ENCODE measurements around the gene LRRC75A. TPM values are rescaled to one million over a fixed set of nuclear protein-coding genes. Genes with fewer than 3 reads are reported as not detected.

The LRRC75A gene
- total RNA-seq, 2 donors from 2014 or later, result 2.6 to 3.4 TPM

DNA sequence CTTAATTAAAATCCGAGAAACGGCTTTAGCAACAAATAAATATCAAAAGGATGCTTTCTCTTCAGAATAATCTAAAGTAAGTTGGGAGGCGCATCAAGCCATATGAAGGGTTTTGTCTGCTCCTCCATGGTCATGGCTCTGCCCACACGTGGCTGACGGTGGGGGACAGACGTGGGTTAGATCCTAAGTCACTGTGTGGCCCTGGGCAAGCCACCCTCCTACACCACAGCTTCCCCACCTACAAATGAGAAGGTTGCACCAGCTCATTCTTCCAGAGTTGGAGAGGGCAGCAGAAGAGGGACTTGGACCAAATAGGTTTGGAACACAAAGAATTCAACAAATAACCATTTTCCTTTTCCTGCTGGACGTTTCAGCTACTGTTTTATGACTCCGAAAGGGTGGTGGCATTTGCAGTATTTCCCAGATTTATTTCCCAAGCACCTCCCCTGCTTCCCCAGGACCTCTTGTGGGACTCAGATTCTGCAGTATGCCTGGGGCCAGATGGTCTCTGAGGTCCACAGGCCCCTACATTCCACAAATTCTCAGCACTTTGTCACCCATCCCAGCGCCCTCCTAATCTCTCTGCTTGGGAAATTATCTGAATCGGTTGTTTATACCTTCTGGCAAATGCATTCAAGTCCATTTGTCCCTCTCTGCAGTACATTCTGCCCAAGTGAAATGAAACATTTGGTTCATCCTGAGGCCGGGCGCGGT lies 17.8 kb downstream of the LRRC75A start:
- Mint-ChIP-seq H3K36me3 (ENCODE audit: insufficient read depth in 2 of 2) (no peaks in the 10 kb centered on the region), H3K27me3 (ENCODE audit: low read depth) (no peaks in the 10 kb centered on the region), H3K4me1 (ENCODE audit: low read depth) (no peaks in the 10 kb centered on the region), H3K4me3 (no peak overlapping the region), H3K27ac (no peak overlapping the region), H3K9me3 (no peaks in the 10 kb centered on the region)
- DNase-seq (no peak), ATAC-seq (replicated peaks in 1 of 2) (no peak)

DNA sequence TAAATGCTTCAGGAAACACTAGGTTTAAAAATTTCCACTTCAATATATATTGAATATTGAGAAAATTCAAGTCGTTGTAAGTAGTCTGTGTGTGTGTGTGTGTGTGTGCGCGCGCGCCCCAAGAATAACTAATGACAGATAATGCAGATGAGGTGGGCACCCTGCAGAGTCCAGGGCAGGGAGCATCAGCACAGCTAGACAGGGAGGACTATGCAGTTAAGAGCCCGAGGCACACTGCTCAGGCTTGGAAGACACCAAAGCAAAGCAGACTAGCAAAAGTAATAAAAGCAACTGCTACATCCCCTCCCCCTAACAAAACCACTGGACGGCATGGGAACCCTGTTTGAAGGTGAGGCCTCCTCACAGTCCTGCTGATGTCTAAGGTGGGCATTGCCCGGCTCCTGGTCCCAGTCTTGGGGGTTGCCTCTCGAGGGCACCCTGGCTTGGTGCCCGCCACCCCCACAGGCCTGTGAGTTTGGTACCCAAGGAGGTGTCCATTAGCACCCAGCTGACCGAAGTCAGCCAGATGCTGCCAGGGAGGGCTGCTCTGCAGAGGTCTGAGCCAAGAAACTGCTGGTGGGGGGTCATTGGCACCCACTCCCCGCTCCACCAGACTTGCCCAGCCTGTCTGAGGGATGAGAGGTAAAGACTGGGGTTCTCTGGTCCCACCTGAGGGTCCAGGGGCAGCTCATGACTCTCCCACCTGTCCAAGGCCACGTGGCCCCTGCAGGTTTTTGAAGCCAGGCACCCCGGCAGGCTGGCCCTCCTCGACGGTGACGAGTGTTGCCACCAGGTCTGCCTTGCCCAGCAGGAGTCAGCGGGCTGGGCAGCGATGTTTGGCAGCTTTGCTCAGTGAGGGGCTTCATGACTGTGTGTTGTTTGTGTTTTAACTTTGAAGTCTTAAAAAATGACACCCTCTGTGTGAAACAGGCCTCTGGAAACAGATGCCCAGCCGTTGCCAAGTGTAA lies 18.7 kb downstream of the LRRC75A start:
- no peak overlapping the region for H3K4me3 Mint-ChIP-seq
- no peak overlapping the region for H3K27ac Mint-ChIP-seq
- H3K27me3 Mint-ChIP-seq (ENCODE audit: low read depth), result no peaks in the 10 kb centered on the region
- no peaks in the 10 kb centered on the region for H3K36me3 Mint-ChIP-seq (ENCODE audit: insufficient read depth in 2 of 2)
- no peak for DNase-seq
- no peaks in the 10 kb centered on the region for H3K4me1 Mint-ChIP-seq (ENCODE audit: low read depth)
- no peak for ATAC-seq (replicated peaks in 1 of 2)
- no peaks in the 10 kb centered on the region for H3K9me3 Mint-ChIP-seq

DNA sequence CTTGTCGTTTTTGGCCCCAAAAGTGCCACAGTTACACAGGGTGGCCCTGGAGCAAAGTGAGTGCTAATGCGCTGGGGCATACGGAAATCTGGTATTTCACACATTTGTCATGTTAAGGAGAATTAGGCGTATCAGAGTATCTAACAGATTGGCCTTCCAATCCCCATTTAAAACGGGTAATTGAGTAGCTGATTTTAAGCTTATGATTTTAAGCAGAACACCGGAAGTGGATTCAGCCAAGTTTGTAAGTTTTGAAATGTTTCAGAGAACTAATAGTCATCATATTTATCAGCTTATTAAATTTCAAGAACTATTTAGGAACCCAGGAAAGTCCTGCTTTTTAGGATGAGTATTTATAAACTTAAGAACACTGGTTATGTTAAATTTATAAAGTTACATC lies 19.5 kb downstream of the LRRC75A start:
- H3K4me3 Mint-ChIP-seq, result no peak overlapping the region
- ATAC-seq (replicated peaks in 1 of 2) (no peak), DNase-seq (no peak)
- no peaks in the 10 kb centered on the region for H3K27me3 Mint-ChIP-seq (ENCODE audit: low read depth)
- H3K36me3 Mint-ChIP-seq (ENCODE audit: insufficient read depth in 2 of 2), result no peaks in the 10 kb centered on the region
- no peaks in the 10 kb centered on the region for H3K4me1 Mint-ChIP-seq (ENCODE audit: low read depth)
- no peak overlapping the region for H3K27ac Mint-ChIP-seq
- H3K9me3 Mint-ChIP-seq, result no peaks in the 10 kb centered on the region

DNA sequence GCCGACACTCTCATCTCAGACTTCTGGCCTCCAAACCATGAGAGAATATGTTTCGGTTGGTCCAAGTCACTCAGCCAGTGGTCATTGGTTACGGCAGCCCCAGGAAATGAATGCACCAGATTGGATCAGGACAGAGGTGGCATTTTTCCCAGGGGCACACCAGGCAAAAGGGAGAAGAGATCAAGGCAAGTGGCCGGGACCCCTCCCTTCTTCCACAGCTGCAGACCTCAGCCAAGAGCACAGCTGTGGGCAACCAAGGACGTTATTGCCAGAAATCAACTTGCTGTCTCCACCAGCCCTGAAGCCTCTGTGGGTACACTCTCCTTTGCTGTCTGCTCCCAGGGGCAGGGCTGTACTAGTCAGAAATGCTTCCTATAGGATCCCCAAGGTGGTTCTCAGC lies 20.7 kb downstream of the LRRC75A start:
- ATAC-seq (replicated peaks in 1 of 2) (no peak), DNase-seq (no peak)
- Mint-ChIP-seq H3K4me1 (ENCODE audit: low read depth) (no peaks in the 10 kb centered on the region), H3K36me3 (ENCODE audit: insufficient read depth in 2 of 2) (no peaks in the 10 kb centered on the region), H3K4me3 (no peak overlapping the region), H3K27ac (no peak overlapping the region), H3K9me3 (no peaks in the 10 kb centered on the region), H3K27me3 (ENCODE audit: low read depth) (no peaks in the 10 kb centered on the region)

DNA sequence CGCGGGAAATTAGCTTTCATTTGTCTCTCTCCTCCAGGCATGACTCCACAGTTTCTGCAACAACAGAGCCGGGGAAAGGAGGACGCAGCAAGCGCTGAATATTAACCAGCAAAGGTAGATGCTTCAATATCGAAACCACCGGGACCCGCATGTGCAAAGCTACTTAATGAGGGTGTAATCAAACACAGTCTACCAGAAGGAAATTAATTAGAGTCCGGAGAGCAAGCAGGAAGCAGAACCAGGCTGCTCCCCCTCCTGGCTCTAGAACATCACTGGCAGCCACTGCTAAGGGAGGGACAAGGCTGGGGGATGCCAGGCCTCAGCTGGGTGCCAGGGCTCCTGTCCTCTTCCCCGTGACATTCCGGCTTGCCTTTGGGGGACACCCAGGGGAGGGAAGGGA lies 21.7 kb downstream of the LRRC75A start:
- no peaks in the 10 kb centered on the region for H3K9me3 Mint-ChIP-seq
- H3K27me3 Mint-ChIP-seq (ENCODE audit: low read depth), result no peaks in the 10 kb centered on the region
- no peak for ATAC-seq (replicated peaks in 1 of 2)
- no peak overlapping the region for H3K27ac Mint-ChIP-seq
- H3K4me1 Mint-ChIP-seq (ENCODE audit: low read depth), result no peaks in the 10 kb centered on the region
- DNase-seq, result no peak
- no peaks in the 10 kb centered on the region for H3K36me3 Mint-ChIP-seq (ENCODE audit: insufficient read depth in 2 of 2)
- H3K4me3 Mint-ChIP-seq, result no peak overlapping the region

DNA sequence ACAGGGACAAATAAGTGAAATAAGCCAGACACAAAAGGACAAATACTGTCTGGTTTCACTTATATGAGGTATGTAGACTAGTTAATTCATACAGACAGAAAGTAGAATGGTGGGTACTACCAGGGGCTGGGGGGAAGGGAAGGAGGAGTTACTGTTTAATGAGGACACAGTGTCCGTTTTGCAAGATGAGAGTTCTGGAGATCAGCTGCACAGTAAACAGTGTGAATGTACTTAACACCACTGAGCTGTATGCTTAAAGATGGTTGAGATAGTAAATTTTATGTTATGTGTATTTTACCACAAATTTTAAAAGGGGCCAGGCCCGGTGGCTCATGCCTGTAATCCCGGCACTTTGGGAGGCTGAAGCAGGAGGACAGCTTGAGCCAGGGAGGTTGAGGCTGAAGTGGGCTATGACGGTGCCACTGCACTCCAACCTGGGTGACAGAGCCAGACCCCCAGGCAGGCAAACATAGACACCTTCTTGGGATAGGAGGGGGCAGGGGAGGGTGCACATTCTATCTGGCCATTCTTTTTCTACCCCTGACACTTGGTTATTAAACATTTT lies 23.5 kb downstream of the LRRC75A start:
- H3K4me1 Mint-ChIP-seq (ENCODE audit: low read depth), result no peaks in the 10 kb centered on the region
- H3K4me3 Mint-ChIP-seq, result no peak overlapping the region
- no peak for DNase-seq
- no peaks in the 10 kb centered on the region for H3K9me3 Mint-ChIP-seq
- no peak overlapping the region for H3K27ac Mint-ChIP-seq
- H3K27me3 Mint-ChIP-seq (ENCODE audit: low read depth), result no peaks in the 10 kb centered on the region
- H3K36me3 Mint-ChIP-seq (ENCODE audit: insufficient read depth in 2 of 2), result no peaks in the 10 kb centered on the region
- ATAC-seq (replicated peaks in 1 of 2), result no peak

DNA sequence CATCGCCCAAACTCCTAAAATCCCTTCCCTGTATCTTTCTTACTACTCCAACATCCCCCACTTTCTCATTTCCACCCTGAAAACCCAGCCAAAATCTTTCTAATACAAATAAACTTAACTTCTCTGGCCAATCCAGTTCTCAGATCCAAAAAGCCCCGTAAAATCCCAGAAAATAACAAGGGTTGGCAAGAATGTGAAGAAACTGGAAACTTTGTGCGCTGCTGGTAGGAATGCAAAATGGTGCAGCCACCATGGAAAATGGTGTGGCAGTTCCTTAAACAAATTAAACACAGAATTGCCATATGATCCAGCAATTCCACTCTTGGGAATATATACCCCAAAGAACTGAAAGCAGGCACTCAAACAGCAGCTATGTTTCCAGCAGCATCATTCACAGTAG lies 24.1 kb downstream of the LRRC75A start:
- ATAC-seq (replicated peaks in 1 of 2), result no peak
- Mint-ChIP-seq H3K9me3 (no peaks in the 10 kb centered on the region), H3K27me3 (ENCODE audit: low read depth) (no peaks in the 10 kb centered on the region), H3K27ac (no peak overlapping the region), H3K4me3 (no peak overlapping the region), H3K4me1 (ENCODE audit: low read depth) (no peaks in the 10 kb centered on the region), H3K36me3 (ENCODE audit: insufficient read depth in 2 of 2) (no peaks in the 10 kb centered on the region)
- no peak for DNase-seq

DNA sequence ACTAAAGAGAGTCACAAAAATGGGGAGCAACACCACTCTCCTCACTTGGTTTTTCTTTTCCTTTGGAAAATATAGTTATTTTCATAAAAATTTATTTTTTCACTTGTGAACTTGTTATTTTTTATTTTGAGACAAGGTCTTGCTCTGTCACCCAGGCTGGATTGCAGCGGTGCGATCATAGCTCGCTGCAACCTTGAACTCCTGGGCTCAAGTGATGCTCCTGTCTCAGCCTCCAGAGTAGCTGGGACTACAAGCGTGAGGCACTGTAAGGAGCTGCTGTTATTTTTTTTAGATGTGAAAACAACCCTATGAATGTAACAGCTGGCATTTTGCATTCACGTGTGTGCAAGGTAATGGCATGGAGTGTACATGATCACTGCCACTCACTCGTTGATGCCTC lies 24.9 kb downstream of the LRRC75A start:
- Mint-ChIP-seq H3K4me1 (ENCODE audit: low read depth) (no peaks in the 10 kb centered on the region), H3K27ac (no peak overlapping the region), H3K27me3 (ENCODE audit: low read depth) (no peaks in the 10 kb centered on the region), H3K36me3 (ENCODE audit: insufficient read depth in 2 of 2) (peaks cover 0 to 1% of the 10 kb centered on the region in 2 donors), H3K9me3 (no peaks in the 10 kb centered on the region), H3K4me3 (no peak overlapping the region)
- ATAC-seq (replicated peaks in 1 of 2) (no peak), DNase-seq (no peak)

DNA sequence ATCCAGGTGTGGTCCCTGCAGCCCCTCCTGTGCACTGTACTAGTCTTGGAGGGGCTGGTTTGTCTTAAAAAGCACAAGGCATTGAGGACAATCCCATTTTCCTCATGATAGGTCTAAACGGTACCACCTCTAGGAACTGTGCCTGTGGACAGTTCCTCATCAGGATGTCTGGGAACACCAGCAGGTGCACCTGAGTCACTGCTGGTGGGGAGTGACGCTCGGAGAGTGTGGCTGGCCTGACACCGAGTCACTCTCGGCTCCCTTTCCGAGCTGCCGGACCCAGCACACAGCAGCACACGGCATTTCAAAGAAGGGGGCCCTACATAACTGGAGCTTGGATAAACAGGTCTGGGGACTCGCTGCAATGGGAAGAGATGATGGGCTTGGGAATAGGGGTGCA lies 25.6 kb downstream of the LRRC75A start:
- peaks cover 0 to 2% of the 10 kb centered on the region in 2 donors for H3K36me3 Mint-ChIP-seq (ENCODE audit: insufficient read depth in 2 of 2)
- H3K4me3 Mint-ChIP-seq, result no peak overlapping the region
- ATAC-seq (replicated peaks in 1 of 2) (no peak), DNase-seq (no peak)
- no peaks in the 10 kb centered on the region for H3K4me1 Mint-ChIP-seq (ENCODE audit: low read depth)
- no peak overlapping the region for H3K27ac Mint-ChIP-seq
- H3K27me3 Mint-ChIP-seq (ENCODE audit: low read depth), result no peaks in the 10 kb centered on the region
- H3K9me3 Mint-ChIP-seq, result no peaks in the 10 kb centered on the region

DNA sequence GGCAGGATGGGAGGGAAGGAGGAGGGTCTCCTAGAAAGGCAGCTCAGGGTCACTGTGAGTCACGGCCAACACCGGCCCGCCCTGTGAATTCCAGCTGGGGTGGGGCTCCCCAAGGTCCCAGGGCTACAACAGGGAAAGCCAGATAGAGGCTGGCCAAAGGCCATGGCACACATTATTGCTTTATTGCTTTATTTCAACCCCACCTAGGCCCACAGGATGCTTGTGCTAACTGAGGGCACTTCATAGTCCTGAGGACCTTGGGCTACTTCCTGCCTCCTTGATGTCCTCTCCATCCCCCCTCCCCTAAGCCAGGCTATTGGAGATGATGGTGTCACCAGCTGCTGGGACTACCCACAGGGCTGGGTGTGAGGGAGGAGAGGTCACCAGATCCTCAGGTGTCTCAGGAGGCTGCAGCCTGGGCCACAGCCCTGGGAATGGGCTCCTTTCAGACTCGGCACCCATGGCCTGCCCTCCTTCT lies 26.1 kb downstream of the LRRC75A start:
- Mint-ChIP-seq H3K4me1 (ENCODE audit: low read depth) (no peaks in the 10 kb centered on the region), H3K9me3 (no peaks in the 10 kb centered on the region), H3K4me3 (no peak overlapping the region), H3K36me3 (ENCODE audit: insufficient read depth in 2 of 2) (peaks cover 0 to 2% of the 10 kb centered on the region in 2 donors), H3K27ac (no peak overlapping the region), H3K27me3 (ENCODE audit: low read depth) (no peaks in the 10 kb centered on the region)
- ATAC-seq (replicated peaks in 1 of 2) (no peak), DNase-seq (no peak)

DNA sequence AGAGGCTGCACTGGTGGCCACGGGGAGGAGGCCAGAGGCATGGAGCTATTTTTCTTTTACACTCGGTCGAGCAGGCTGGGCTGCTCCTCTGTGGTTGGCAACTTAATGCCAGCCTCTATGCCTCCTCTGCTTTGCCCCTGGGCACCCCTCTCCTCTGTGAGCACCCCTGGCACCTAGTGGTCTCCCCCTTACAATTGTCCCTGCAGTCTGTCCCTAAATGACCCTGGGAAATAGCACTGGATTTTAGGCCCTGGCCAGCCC lies 27.0 kb downstream of the LRRC75A start:
- H3K27me3 Mint-ChIP-seq (ENCODE audit: low read depth), result no peaks in the 10 kb centered on the region
- ATAC-seq (replicated peaks in 1 of 2), result no peak
- DNase-seq, result no peak
- no peak overlapping the region for H3K27ac Mint-ChIP-seq
- peaks cover 0 to 2% of the 10 kb centered on the region in 2 donors for H3K36me3 Mint-ChIP-seq (ENCODE audit: insufficient read depth in 2 of 2)
- H3K4me1 Mint-ChIP-seq (ENCODE audit: low read depth), result no peaks in the 10 kb centered on the region
- no peak overlapping the region for H3K4me3 Mint-ChIP-seq
- H3K9me3 Mint-ChIP-seq, result no peaks in the 10 kb centered on the region

DNA sequence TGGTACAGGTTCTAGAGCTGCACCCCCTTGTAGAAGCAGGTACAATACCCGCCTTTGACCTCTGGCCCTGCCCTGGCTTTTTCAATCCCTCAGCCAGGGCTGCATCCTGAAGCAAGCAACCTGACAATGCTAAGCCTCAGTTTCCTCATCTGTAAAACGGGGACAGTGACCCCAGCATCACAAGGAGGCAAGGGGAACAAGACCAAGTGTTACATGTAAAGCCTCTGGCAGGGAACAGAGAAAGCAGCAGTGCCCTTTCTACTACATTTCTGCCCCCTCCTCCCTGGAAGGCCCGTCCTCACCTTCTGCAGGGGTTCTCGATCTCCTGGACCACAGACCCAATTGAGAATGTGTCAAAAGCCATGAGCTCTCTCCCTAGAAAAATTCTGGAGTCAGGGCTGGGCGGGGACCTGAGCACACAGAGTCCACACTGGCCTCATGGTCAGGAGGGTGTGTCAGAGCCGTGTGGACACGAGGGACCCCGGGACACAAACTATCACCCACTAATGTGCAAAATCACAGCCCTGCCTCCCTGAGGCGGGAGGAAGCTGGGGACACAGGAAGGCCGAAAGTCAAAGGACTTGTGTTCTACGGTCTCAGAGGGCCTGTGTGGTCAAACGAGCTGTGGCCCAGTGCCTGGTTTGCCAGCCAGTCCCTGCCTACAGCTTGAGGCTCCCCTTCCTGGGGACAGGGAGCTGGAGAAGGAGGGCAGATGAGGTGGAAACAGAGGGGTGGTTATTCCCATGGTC lies 27.5 kb downstream of the LRRC75A start:
- H3K27ac Mint-ChIP-seq, result no peak overlapping the region
- H3K9me3 Mint-ChIP-seq, result no peaks in the 10 kb centered on the region
- H3K36me3 Mint-ChIP-seq (ENCODE audit: insufficient read depth in 2 of 2), result peaks cover 0 to 2% of the 10 kb centered on the region in 2 donors
- DNase-seq (no peak), ATAC-seq (replicated peaks in 1 of 2) (no peak)
- no peaks in the 10 kb centered on the region for H3K4me1 Mint-ChIP-seq (ENCODE audit: low read depth)
- H3K27me3 Mint-ChIP-seq (ENCODE audit: low read depth), result no peaks in the 10 kb centered on the region
- H3K4me3 Mint-ChIP-seq, result no peak overlapping the region
